HCT116 (cell line): Measurements from ENCODE around the gene TNFRSF18.

Source experiments
- CTCF ChIP-seq, 3 experiments: fragments of 200-600 bp in 1 of 3; sonication (generic) in 1 of 3; IDR thresholded peaks in 2 of 3; conservative IDR thresholded peaks in 1 of 3; 2 replicates each; pipeline ENCODE4 v1.5.1; 2012 to 2017; ENCODE audit warnings: low read depth in 2 of 3, low read length in 2 of 3, antibody characterized with exemption in 1 of 3, borderline replicate concordance in 1 of 3, control low read depth in 1 of 3, mild to moderate bottlenecking in 1 of 3, mixed read lengths in 1 of 3, mixed run types in 1 of 3, moderate library complexity in 1 of 3; ENCODE audit not compliant: insufficient read depth in 1 of 3
- REST ChIP-seq: IDR thresholded peaks from 2 replicates; pipeline ENCODE4 v1.6.1; 2012; ENCODE audit warnings: low read depth

- TF ChIP-seq CTCF (IDR thresholded peaks at IDR 0.05 in 2 of 3, conservative IDR thresholded peaks at IDR 0.05 in 1 of 3; ENCODE audit: borderline replicate concordance in 1 of 3, insufficient read depth in 1 of 3, low read depth in 2 of 3, low read length in 2 of 3): no peak
- no peak for TF ChIP-seq REST
These were observed 41.5 kb downstream of the TNFRSF18 start for GRCh38 chr1:1164701-1165451.
